NT2/D1 (cell line): ENCODE measurements around the gene ERGIC1.

Source experiments
- SUZ12 ChIP-seq: IDR thresholded peaks from 2 replicates; pipeline ENCODE4 v1.6.1; 2011; ENCODE audit not compliant: insufficient read length, insufficient read depth; ENCODE audit errors: extremely low read depth
- YY1 ChIP-seq: IDR thresholded peaks from 2 replicates; pipeline ENCODE4 v1.6.1; 2011; ENCODE audit not compliant: insufficient read length, insufficient read depth
- ZNF274 ChIP-seq: IDR thresholded peaks from 2 replicates; pipeline ENCODE4 v1.6.1; 2011; ENCODE audit warnings: mild to moderate bottlenecking, low read depth, low read length

DNA sequence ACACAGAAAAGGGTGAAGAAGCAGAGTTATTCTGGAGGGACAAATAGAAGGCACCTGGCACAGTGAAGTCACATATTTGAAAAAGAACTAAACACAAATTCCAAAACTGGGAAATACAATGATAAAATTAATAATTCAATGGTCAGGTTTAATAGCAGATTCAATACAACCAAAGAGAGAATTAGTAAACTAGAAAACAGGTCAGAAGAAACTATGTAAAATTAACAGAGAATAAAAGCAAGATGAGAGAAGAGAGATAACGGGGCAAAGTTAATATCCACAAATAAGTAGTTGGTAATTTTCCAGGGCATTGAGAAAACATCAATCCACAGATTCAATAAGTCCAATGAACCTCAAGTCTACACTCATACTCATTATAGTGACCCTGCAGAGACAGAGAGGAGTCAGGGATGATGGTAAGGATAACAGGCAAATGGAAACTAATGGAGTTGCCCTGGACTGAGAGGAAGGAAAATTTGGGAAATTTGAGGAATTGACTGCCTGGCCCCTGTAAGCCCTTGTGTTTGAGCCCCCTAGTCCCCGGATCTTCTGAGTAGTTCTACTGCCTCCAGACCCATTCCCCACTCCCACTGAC, 8.3 kb upstream of the ERGIC1 start:
- TF ChIP-seq SUZ12 (no peak), YY1 (no peak), ZNF274 (no peak)
